Stimulated activated CD4-positive, alpha-beta T cell treated with anti-CD3 and anti-CD28 coated beads, Interleukin-1b, Interleukin-23, amount 100 ng/mL, for 48 hours (primary cell): ENCODE measurements around the gene POLD2.

Experiments
- DNase-seq: peaks from one replicate; pipeline ENCODE4 v3.0.0-alpha.2; 2020

POLD2 gene

DNA sequence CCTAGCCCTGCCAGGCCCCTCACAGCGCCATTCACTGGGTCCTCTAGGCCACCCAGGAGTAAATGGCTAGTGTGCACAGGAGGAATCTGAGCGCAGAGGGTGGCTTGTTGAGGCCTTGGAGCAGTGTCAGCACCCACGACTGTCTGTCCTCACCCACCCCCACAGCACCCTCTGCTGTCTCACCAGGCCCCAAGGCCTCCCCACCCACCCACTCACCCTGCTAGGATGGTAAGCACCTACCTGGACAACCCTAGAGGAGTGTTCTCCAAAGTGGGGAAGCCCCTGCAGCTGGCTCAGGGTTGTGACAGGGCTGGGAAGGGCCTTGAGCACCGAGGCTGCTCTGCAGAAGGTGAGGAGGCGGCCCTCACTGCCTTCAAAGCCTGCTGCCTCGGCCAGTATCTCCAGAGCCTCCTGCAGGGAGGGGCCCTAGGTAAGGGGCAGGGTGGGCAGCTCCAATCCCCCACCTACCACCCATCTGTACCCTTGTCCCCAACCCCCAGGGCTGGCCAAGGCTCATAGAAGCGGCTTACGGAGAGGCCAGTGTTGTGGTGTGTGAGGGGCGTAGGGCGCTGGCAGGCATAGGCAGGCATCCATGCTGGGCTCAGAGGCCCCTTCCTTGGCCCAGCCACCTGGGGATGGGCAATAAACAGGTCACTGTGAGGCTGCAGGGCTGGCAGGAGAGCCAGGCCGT is 43.9 kb downstream of the POLD2 start:
- DNase-seq: no peak

DNA sequence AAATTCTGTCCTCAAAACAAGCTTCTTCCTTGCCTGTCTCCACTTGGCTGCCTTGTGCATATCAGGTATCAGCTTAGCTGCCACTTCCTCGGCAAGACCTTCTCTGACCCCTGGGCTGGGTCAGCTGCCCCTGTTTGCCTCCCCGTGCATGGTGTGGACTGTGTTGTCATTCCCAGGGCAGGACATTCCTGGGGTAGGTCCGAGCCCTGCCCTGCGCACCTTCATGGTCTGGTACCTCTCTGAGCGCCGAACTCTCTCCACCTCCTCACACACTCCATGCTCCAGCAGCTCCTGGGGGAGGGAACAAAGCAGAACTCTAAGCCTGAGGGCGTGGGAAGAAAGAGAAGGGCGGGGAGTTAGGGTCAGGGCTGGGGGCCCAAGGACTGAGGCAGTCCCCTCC is 44.8 kb downstream of the POLD2 start:
- DNase-seq: no peak

DNA sequence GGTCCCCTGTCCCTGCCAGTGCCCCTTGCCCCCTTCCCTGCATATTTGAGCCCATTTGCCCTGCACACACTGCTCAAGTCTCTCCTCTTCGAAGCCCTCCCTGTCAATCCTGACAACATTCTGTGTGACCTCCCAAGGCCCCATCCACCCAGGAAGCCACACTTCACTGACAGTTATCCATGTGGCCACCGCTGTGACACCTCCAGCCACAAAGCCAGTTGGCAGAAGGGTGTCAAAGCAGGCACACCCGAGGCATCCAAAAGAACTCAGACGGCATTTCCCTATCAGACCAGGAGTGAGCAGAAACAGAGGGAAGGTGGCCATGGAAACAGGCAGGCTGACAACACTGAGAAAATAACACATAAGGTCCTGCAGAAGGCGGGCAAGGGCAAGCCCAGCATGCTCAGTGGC is 45.7 kb downstream of the POLD2 start:
- no peak for DNase-seq

DNA sequence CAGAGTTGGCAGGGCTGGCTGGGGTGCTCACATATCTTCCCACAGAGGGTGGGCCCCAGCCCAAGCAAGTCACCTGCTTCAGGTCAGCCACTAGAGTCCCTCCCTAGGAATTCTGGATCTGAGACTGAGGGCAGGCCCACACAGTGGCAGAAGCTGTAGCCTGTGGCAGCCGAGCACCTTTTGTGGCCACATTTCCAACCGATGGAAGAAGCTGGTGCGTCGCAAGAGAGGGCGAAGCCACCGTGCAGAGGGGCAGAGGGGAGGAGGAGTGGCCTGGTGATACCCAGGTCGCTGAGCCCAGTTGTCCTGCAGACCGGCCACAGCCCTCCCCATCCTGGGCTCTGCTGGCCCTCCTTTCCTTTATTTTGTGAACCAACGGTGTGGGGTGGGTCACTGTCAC is 46.3 kb downstream of the POLD2 start:
- no peak for DNase-seq

DNA sequence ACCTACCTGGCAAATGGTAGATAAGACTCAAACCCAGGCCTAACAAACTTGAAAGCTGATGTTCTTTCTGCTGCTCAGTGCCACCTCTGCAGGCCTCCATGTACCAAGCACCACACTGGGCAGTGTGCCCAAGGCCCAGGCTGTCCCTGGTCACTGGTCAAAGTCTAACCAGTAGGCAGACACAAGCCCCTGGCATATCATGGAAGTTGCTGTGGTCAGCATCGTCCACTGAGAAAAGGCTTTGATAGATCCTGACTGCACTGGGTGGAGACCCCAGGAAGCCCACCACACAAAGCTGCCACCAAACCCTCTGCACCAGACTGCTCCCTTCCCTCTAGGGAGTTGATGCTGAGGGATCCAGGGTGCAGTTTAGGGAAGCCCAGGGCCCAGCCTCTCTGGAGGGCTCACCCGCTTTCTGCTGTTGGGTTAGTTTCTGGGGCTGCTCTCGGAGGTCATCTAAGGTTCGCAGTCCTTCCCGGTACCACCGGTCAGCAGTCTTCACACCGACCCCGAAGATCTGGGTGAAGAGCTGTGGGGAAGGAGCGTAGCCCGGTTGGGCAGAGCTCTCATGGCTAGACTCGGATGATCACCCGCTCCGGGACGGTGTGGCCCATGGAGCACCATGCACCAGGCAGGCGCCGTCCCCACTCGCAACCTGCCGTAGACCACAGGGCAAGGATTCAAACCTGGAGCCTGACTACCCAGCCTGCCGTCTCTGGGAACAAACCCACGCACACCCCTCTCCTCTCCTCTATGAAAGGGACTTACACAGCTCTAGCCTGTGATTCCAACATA is 47.0 kb downstream of the POLD2 start:
- no peak for DNase-seq

DNA sequence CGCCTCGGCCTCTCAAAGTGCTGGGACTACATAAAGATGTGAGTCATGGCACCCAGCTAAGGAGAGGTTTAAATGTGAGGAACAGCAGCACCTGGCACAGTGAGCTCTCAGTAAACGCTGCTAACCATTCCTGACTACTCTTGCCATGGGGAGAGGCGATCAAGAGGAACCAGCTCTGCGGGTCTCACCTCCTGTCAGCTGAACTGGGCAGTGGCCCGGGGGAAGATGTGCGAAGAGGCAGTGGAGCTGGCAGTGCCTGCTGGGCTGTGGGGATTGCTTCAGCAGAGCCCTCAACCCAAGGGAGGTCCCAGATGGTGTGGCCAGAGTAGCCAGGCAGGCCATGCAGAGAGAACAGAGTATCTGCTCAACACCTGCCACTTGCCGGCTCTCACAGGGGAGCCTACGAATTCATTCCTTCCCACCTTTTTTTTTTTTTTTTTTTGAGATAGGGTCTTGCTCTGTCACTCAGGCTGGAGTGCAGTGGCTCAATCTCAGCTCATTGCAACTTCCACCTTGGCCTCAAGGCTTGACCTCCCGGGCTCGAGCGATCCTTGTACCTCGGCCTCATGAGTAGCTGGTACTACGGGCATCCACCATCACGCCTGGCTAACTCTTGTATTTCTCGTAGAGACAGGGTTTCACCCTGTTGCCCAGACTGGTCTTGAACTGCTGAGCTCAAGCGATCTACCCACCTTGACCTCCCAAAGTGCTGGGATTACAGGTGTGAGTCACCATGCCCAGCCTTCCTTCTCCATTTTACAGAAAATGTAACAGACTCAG is 47.9 kb downstream of the POLD2 start:
- DNase-seq: no peak

DNA sequence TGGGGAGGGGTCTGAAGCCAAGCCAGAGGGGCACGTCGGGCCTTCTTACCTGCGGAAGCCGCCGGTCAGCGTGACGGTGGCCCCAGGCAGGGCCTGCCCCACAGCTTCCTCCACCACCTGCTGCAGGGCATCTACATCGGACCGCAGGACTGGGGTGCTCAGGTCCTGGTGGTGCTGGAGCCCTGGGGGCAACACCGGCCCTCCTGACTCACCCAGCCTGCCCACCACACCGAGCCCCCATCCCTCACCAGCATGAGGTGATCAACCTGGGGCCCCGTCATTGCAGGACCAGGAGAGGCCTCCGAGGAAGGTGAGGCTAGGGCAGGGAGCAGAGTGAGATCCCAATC is 49.0 kb downstream of the POLD2 start:
- no peak for DNase-seq

DNA sequence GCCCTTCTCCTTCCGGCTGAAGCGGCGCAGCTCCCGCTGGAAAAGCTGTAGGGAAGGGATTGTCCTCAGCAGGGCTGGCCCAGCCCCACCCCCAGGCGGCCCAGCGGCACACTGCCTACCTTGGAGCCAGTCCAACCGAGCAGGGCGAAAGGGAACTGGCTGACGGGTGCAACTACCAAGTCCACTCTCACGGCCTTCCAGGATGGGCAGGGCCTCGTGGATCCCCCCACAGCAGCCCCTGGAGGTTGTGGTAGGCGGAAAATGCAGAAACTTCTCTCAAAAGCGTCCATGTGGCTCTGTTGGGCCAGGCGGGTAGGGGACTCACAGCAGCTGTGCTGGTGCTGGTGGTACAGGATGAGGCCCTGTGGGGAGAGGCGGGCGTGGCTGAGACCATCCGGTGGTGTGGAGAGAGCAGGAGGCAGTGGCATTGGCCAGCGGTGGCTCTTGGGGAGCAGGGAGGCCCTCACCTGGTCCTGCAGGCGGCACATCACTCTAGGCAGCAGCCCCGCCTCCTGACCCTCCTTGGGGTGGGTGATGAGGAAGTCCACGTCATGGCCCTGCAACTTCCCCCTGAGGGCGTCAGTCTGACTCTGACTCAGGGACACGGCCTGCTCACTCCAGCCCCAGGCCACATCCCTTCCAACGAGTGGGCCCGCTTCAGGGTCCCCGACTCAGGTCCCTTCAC is 49.5 kb downstream of the POLD2 start:
- peak; percentile 39 for DNase-seq

DNA sequence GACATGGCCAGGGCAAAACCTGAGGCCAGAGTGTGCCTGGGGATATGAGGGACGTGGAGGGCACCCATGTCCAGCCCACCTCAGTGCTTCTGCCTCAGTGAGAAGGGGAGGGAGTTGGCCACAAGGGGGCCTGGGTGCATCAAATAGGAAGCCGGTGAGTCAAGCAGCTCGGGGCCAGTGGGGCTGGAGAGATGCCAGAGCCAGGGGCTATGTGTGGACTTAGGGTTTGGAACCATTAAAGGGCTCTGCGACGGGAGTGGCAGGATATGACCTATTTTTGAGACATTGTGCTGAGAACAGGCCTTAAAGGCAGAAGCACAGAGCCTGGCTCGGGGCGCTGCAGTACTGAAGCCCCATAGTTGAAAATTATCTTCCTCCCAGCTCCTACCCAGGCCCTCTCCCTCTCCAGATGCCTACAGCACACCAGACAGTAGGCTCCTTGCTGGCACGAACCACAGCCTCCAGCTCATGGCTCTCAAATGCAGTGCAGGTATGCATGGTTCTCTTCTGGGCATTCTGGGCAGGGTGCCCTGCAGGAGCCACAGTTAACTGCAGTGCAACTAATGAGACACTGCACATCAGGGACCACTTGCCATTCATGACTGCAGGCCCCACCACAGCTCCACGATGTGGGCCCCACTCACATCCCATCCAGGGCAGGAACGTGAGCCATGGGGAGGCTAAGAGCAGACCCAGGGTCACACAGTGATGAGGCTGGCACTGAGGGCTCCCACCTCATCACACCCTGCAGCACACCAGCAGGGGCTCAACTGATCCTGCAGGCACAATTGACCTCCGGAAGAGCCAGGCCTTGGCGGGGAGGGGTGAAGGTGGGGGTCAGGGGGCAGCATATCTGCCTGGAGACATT is 50.8 kb downstream of the POLD2 start:
- DNase-seq: no peak

DNA sequence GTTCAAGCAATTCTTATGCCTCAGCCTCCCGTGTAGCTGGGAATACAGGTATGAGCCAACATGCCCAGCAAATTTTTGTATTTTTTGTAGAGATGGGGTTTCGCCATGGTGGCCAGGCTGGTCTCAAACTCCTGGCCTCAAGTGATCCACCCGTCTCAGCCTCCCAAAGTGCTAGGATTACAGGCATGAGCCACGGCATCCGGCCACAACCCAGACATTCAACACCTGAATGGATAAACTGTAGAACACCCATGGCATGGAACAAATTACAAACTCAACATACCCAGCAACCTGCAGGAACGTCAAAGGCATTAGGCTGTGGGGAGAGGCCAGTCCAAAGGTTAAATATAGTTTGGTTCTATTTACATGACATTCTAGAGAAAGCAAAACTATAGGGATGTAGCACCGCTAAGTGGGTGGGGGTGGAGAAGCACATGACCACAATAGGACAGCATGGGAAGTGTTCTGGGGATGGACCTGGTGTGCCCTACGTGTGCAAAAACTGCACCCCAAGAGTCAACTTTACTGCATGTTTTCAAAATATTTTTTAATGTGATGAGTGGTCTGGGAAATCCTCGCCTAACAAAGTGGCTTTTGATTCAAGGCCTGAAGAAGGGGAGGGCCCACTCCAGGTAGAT is 51.5 kb downstream of the POLD2 start:
- DNase-seq: no peak

DNA sequence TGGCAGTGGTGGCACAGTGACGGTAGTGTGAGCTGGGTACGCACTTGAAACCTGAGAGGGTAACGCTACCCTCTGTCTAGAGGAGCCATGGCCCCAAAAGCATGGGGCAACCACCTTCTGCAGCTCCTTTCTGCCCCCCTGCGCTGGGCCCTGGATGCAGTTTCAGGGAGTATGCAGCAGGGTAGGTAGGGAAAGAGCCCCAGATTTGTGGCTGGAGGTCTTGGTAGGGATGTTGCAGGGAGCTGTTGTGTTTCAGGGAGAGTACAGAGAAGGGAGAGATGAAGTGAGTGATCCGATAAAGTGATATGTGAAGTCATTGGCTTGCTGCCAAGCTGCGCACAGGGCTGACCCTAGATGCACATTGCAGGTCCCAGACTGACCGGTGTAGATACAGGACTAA is 55.3 kb downstream of the POLD2 start:
- no peak for DNase-seq

DNA sequence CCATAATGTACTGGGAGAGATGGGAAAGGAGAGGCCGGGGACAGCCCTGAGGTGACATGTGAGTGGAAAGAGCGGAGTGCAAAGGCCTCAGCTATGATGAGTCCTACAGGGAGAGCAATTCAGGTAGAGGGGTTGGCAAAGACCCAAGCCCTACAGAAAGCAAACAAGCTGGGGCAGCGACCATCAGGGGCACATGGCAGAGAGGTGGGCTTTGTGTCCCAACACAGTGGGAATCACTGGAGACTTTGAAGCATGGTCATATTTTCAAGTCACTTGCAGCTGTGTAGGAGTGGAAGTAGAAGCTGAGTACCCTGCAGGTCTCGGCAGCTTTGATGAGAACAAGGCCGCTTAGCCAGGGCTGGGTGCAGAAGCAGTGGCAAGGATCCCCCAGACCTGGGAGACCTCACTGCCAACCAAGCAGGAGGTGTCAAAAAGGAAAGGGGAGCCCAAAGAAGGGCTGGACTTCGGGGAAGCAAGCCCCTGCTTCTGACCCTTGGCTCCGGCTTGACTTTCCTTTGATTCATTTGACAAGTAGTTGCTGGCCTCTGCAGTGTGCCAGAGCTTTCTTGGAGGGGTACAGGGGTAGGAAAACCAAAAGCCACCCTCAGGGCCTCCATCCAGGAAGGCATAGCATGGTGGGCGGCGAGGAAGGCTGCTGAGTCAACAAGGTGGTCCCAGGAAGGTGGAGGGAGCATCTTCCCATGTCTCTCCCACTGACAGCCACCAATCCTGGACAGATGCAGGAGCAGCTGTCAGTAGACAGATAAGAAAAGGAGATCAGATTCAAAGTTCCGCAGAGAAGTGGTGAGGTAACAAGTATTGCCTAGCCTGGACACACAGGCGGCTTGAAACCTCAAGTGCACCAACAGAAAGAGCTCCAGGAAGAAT is 56.0 kb downstream of the POLD2 start:
- DNase-seq: no peak

DNA sequence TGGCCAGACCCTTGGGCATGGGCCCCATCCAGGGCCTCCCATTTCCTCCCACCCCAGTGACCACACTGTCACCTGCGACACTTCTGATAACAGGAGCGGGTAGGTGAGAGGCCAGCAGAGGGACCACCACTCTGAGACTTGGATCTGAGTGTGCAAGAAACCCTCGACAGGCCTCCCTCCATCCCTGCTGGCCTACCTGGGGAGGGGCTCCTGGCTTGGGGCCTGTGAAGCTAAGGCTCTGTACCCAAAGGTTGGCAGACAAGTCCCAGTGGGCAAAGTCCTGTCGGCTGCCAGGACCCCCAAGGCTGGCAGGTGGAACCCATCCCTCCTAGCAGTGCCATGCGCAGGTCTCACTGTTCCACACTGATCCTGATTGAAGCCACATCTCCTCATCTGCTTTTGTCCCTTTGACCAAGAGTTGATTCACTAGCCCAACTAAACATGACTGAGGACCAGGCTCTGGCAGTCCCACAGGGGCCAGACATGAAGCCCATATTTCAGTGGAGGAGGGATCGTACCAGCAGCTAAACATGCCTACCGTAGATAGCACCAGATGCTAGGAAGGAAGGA is 56.8 kb downstream of the POLD2 start:
- DNase-seq: no peak

DNA sequence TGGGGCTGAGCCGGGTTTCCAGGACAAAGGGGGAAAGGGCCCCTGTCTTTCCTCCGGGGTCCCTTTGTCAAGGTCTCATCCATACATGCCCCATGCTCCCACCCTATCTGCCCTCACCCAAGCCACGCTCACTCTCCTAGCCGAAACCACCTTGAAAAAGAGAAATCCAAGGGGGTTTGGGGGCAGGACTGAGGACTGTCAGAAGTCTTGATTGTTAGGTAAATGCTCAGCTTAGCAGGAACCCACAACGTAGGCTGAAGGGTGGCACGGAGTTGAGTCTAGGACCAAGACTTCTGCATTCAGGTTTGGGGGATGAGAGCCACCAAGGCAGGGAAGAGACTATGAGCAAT is 57.3 kb downstream of the POLD2 start:
- no peak for DNase-seq

DNA sequence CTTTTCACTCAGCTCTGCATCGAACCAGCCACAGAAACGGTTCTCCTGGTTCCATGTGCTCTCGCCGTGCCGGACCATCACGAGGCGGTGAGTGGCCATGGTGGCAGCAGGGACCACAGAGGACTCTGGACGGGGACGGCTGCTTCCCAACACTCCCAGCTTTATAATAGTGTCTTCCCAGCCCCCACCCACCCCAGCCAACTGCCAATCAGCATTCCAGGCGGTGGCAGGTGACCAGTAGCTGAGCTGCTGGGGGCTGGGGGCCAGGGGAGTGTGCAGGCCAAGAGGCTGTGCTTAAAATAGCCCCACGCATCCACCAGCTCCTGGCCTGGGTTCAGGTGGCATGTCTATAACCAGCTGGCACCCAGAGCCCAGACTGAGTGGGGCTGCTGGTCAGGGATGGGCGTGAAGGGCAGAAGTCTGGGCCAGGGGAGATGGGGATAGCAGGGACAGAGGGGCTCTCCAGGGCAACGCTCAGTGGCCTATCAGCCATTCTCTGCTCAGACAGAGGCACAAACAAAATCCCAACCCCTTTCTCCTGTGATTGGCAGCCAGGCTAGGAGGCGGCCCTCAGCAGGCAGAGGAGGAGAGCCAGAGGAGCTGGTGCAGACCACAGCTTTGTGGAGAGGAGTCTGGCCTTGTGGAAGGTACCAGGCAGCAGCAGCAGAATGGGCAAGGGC is 57.8 kb downstream of the POLD2 start, which contains the start of gene PGAM2:
PGAM2 (minus strand) TSS at position 137 of the 680 bp plus-strand sequence; CDS start at position 99, 38 bp downstream.
- DNase-seq: no peak

DNA sequence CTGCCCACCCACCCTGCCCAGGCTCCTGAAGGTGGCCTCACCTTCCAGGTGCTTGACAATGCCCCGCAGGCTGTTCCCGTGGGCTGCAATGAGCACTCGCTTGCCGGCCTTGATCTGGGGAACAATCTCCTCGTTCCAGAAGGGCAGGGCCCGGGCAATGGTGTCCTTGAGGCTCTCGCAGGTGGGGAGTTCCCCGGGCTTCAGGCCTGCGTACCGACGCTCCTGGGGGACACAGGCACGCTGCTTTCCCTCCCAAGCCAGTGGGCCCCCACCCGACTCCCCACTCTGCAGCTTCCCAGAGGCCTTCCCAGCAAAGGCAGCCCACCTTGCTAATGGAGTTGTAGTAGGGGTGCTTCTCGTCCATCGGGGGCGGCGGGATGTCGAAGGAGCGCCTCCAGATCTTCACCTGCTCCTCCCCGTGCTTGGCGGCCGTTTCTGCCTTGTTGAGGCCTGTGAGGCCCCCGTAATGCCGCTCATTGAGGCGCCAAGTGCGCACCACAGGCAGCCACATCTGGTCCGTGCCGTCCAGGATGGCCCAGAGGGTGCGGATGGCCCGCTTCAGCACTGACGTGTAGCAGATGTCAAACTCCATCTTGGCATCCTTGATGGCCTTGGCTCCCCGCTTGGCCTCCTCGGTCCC is 58.4 kb downstream of the POLD2 start:
- DNase-seq: no peak
